Fibroblast of upper back skin (primary cell): ENCODE results near the gene TRNAU1AP.
"Not testable (repeated sequence)": the region's sequence is repeated elsewhere in the genome, so short reads cannot be mapped to it uniquely, and the experiment has no call there.

ENCODE experiments used
- DNase-seq: peaks from one replicate; pipeline ENCODE4 v3.0.0-alpha.2; 2013

The TRNAU1AP gene

GRCh38 chr1:28578696-28579218 lies 25.9 kb downstream of the TRNAU1AP start:
- DNase-seq: no peak

GRCh38 chr1:28579401-28579800 lies 26.5 kb downstream of the TRNAU1AP start:
- DNase-seq: no peak

DNA sequence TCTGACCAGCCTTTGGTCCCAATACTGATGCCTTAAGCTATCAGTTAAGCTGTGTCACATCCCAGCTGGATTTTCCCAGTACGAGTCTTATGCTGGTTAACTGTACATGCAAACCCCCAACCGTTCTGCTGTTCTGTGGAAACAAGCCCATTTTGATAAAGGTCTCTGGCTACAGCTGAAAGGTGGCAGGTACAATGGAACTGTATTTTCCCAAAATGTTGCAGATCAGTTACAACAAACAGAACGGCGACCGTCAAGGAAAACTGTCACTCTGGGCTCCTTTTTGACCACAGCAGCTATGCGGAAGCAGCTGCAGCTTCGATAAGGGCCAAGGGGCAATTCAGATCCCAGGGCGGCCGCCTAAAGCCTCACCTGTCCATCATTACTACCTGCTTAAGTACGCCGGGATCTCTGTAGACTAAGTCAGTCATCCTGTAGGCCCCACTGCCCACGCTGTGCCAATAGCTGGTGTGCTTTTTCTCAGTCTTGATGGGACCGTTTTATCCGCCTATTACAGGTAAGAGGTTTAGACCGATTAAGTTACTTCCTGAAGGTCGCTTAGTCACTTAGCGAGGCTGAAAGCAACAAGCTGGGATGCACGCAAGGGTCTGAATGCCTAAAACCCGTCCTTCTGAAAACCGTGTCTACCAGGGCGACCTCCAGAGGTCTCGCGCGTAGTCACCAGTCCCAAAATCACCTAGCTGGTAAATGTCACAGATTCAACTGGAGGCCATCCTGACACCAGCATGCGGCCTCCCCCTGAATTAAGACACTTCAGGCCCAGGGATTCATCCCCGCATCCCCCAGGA lies 28.0 kb downstream of the TRNAU1AP start:
- DNase-seq: peak; percentile 20

GRCh38 chr1:28581531-28582247 lies 28.8 kb downstream of the TRNAU1AP start:
- peak; percentile 96 for DNase-seq

DNA sequence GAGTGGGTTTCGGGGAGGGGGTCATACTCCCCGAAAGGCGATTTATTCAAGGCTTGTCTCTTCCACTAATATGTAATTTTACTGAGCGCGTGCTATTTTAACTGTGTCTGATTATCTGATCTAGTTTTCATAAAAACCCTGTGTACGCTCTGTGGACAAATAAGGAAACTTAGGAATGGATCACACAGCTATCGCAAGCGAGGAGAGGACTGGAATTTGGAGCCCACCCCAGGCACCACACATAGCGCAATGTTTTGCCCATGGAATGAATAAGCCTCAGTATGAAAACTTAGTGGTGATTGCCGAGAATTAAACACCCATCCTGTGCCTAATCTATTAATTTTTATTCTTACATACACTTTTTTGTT lies 29.3 kb downstream of the TRNAU1AP start:
- peak; percentile 50 for DNase-seq

DNA sequence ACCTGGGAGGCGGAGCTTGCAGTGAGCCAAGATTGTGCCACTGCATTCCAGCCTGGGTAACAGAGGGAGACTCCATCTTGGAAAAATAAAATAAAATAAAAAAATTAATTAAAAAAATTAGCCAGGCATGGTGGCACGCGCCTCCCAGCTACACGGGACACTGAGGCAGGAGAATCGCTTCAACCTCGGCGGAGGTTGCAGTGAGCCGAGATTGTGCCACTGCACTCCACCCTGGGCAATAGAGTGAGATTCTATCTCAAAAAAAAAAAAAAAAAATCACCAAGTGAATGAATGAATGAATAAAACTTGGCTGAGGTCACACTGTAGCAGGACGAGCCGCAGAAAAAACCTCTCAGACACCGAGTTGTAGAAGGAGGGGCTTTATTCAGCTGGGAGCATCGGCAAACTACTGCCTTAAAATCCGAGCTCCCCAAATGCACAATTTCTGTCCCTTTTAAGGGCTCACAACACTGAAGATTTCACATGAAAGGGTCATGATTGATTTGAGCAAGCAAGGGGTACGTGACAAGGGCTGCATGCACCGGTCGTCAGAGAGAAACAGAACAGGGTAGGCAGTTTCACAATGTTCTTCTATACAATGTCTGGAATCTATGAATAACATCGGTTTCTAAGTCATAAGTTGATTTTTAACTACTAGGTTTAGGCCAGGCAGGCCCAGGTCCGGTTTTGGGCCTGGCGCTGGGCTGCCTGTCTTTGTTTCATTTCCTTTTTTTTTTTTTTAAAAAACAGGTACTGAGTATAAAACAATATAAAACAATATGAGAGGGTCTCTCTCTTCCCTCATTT lies 33.9 kb downstream of the TRNAU1AP start:
- not testable (repeated sequence) for DNase-seq

GRCh38 chr1:28591708-28592320 lies 38.9 kb downstream of the TRNAU1AP start, which contains the start of gene RAB42:
RAB42 (plus strand) TSS chr1:28592265; CDS start chr1:28592512, 247 bp downstream.
- DNase-seq: peak; percentile 23

GRCh38 chr1:28592321-28593071 lies 39.6 kb downstream of the TRNAU1AP start:
- no peak for DNase-seq

DNA sequence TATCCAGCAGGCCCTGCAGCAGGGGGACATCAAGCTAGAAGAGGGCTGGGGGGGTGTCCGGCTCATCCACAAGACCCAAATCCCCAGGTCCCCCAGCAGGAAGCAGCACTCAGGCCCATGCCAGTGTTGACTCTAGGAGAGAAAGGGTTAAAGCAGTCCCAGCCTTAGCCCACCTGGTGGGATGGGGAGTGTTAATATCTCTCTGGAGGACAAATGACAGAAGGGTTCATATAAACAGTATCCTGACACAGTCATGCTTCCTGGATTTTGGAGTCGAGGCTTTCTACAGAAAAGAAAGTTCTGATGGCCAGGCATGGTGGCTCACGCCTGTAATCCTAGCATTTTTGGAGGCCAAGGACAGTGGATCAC lies 41.1 kb downstream of the TRNAU1AP start:
- not testable (repeated sequence) for DNase-seq

DNA sequence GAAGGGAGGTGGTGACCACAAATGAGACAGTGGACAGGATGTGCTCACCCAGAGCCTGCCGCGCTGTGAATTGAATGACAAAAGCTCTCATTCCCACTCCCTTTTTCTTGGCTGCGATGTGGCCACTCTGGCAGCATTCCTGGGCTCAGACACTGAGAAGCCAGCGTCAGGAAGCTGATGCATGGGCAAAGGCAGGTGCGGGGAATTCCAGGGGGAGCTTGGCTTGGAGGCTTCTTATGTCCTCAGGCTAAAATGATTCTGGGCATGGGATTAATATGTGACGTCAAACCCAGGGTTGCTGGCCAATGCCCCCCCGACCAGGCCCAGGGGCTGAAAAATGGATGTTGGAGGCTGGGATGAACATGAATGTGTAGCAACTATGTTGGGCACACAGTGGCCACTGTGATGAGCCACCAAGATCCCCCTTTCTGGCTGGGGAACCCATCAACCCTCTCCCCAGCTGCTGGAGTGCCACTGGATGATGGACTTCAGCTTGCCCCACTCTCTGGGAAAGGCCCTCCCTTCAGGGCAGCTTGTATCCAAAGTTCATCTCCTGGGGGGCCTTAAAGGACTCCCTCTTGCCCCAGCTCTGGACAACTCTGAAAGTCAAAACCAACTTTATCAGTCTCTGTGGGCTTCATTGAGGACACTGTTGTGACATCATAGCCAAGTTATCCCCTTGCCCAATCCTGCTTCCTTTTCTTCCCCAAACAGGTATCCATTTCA lies 42.0 kb downstream of the TRNAU1AP start:
- peak; percentile 25 for DNase-seq

DNA sequence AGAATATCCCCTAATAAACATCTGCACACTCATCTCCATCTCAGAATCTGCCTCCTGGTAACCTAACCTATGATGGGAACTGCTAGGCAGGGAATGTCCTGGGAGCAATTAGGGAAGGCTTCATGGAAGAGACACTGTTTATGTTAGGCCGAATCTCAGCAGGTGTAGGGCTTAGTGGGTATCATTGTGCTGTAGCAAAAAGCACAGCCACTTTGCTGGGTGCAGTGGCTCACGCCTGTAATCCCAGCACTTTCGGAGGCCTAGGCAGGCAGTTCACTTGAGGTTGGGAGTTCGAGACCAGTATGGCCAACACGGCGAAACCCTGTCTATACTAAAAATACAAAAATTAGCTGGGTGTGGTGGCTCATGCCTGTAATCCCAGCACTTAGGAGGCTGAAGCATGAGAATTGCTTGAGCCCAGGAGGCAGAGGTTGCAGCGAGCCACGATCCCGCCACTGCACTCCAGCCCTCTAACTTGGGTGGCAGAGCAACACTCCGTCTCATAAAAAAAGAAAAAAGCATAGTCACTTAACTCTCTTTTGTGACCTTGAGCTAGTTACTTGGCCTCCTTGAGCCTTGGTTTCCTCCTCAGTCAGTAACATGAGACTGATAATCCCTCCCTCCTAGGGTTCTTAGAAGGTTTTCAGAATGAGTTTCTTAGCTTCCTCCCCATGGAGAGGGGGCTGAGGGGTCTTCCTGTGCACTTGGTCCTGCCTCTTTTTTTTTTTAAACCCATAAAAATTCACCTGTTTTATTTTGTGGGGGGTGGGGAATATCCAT lies 42.7 kb downstream of the TRNAU1AP start:
- no peak for DNase-seq

- DNase-seq: not testable (repeated sequence)
These were observed 43.4 kb downstream of the TRNAU1AP start for GRCh38 chr1:28596276-28596675.

DNA sequence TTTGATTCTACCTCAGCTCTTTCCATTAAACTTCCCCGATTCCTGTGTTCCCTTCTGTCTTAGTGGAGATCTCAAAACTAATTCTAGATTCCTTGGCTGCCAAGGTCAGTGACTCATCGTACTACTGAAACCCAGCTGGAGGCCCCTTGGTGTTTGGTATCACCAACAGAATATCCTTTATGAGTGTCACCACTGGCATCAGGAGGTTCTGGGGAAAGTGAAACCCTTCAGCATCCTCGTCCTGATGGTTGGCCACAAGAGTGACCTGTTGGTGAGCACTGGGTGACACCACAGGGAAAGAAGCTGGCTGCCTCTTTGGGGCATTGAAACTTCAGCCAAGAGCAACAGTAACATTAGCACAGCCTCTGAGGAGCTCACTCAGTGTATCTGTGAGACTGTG lies 48.8 kb downstream of the TRNAU1AP start:
- peak; percentile 87 for DNase-seq

- DNase-seq: peak; percentile 83
These were observed 49.9 kb downstream of the TRNAU1AP start for GRCh38 chr1:28602536-28603439.

- no peak for DNase-seq
These were observed 51.5 kb downstream of the TRNAU1AP start for GRCh38 chr1:28604411-28604810.

DNA sequence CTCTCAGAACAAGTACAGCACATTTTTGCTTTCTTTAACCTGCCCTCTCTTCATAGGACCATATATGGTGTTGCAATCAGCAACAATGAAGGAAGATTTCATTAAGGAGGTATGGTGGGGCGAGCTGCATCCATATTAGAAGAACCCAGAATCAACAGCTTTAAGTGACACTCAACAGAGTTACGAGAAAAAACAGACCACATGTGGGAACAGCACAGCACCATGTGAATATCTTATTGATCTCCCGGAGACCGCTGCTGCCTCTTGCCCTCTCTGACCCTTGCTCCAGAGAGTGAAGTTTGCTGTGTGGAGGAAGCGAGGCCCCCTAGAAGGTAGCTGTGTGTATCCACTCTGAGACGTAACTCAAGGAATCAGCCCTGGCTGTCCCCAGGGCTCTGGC lies 52.1 kb downstream of the TRNAU1AP start:
- no peak for DNase-seq

DNA sequence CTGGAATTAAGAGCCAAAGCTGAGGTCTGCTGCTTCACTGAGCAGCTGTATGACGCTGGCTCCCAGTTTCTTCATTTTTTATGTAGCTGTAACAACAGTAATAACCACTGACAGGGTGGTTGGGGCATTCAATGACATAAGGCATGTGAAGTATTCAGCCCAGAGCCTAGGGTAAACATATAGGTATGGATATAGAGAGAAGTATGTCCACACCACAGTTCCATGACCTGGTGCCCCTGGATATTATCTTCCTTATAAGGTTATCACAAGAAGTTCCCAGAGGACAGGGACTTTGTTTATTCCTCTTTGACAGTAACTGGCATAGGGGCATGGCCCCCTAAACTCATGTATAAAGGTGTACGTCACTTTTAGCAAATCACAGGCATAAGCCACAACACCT lies 53.9 kb downstream of the TRNAU1AP start:
- no peak for DNase-seq

GRCh38 chr1:28613175-28613574 lies 60.3 kb downstream of the TRNAU1AP start:
- DNase-seq: no peak
